Kidney (tissue), 14 donors: ENCODE data around the gene TCHP. TPM values are rescaled to one million over a fixed set of nuclear protein-coding genes. Genes with fewer than 3 reads are reported as not detected.

Experiments used
- DNase-seq, 5 donors: peaks; one replicate each; pipeline ENCODE4 v3.0.0-alpha.2; 2013 to 2020
- FAIRE-seq: peaks from 2 replicates; lab custom pipeline; 2012; peaks lifted over from hg19 to GRCh38; lab: Jason Lieb, UNC
- H3K27ac ChIP-seq, 2 donors: one replicate each; pipeline ENCODE4 v1.7.0; 2013; ENCODE audit warnings: low read depth in 2 of 2, low read length in 2 of 2, inconsistent platforms in 1 of 2
- H3K27me3 ChIP-seq: one replicate; pipeline ENCODE4 v1.7.1; 2013; ENCODE audit warnings: low read length, inconsistent platforms; ENCODE audit not compliant: control insufficient read depth, insufficient read depth
- H3K36me3 ChIP-seq, 3 donors: one replicate each; pipeline versions ENCODE4 v1.7.0 to v1.7.1; 2013; ENCODE audit warnings: low read length in 3 of 3, control low read depth in 1 of 3, inconsistent platforms in 1 of 3; ENCODE audit not compliant: insufficient read depth in 3 of 3, control insufficient read depth in 2 of 3
- H3K4me1 ChIP-seq, 3 donors: one replicate each; pipeline versions ENCODE4 v1.7.0 to v1.7.1; 2013; ENCODE audit warnings: low read length in 3 of 3, inconsistent platforms in 1 of 3, low read depth in 1 of 3; ENCODE audit not compliant: control insufficient read depth in 2 of 3, insufficient read depth in 2 of 3
- H3K4me3 ChIP-seq, 3 donors: one replicate each; pipeline versions ENCODE4 v1.7.0 to v1.8.1; 2013; ENCODE audit warnings: low read length in 3 of 3, control low read depth in 1 of 3, inconsistent platforms in 1 of 3
- H3K9ac ChIP-seq, 3 donors: one replicate each; pipeline versions ENCODE4 v1.7.0 to v1.7.1; 2013; ENCODE audit warnings: low read length in 3 of 3, control low read depth in 1 of 3, inconsistent platforms in 1 of 3
- H3K9me3 ChIP-seq, 3 donors: one replicate each; pipeline versions ENCODE4 v1.7.0 to v1.7.1; 2013; ENCODE audit warnings: low read length in 3 of 3, control low read depth in 1 of 3, inconsistent platforms in 1 of 3; ENCODE audit not compliant: control insufficient read depth in 2 of 3, insufficient read depth in 1 of 3
- intact Hi-C: fragments of 100-400 bp; cut with DNase I; formaldehyde crosslinking; loops from one replicate; pipeline ENCODE4 v1.11.1; 2022
- polyA plus RNA-seq: library from polyadenylated mRNA; stranded (reverse); fragments of 350-450 nt; fragmentation: Illumina TruSeq; extraction: RNeasy Lipid Tissue Mini Kit (QIAGEN cat#74804); gene quantifications from one replicate; pipeline ENCODE4 v1.2.3, GENCODE V29; 2014; ENCODE audit warnings: low read depth, low replicate concordance; ENCODE audit not compliant: insufficient read depth
- total RNA-seq: library from RNA; stranded (reverse); fragmentation: NEBNext Ultra II Directional; extraction: Animal tissue kit (Norgen Biotek cat#: 25700); gene quantifications from one replicate; pipeline ENCODE4 v1.2.1, GENCODE V29; 2021
- TF ChIP-seq, protein P1 (sequence below): IDR thresholded peaks from 3 replicates; pipeline ENCODE4 v1.5.1; 2012; ENCODE audit warnings: mild to moderate bottlenecking, moderate library complexity, borderline replicate concordance; ENCODE audit not compliant: insufficient read depth; ENCODE audit errors: extremely low read depth
- donor health status: control.
- donor health status: control.
- donor health status: control.
- donor health status: control.
- donor health status: control.
- donor health status: DM: yes; HTN: yes; CAD: no.
- donor health status: Normal renal cell carcinoma (clear cell type).

Gene TCHP
- total and polyA plus RNA-seq, 2 donors from 2014 or later = 6.0 to 16.2 TPM

DNA sequence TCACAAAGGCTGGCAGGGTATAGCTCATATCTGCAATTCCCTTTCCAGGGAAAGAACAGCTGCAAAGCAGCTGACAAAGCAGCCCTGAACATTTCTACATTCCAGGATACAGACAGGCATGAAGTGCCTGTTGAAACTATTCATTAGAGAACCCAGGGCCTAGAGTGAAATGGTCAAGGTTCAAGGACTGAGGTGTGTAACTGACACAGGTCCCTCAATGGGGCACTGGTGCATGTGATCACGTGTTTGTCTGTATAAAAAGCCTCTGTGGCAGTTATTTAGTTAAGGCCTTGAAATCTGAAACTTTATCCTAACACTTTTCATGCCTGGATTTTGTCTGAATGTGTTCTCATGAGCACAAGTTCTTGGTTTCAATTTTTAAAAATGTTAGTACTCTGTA lies 49.0 kb downstream of the TCHP start:
- DNase-seq (peak in 4 of 5 donors; percentile 64 to 91 (median 80)), FAIRE-seq (peak; percentile 52)
- Histone ChIP-seq H3K36me3 (peaks cover 8 to 14% (median 11%) of the 10 kb centered on the region in 3 donors), H3K4me3 (no peak overlapping the region), H3K9ac (no peak overlapping the region), H3K9me3 (no peaks in the 10 kb centered on the region), H3K27ac (peak overlapping the region; percentile 30 to 57), H3K27me3 (no peaks in the 10 kb centered on the region), H3K4me1 (peaks cover 4 to 37% (median 36%) of the 10 kb centered on the region in 3 donors)
- TF ChIP-seq, protein P1, sequence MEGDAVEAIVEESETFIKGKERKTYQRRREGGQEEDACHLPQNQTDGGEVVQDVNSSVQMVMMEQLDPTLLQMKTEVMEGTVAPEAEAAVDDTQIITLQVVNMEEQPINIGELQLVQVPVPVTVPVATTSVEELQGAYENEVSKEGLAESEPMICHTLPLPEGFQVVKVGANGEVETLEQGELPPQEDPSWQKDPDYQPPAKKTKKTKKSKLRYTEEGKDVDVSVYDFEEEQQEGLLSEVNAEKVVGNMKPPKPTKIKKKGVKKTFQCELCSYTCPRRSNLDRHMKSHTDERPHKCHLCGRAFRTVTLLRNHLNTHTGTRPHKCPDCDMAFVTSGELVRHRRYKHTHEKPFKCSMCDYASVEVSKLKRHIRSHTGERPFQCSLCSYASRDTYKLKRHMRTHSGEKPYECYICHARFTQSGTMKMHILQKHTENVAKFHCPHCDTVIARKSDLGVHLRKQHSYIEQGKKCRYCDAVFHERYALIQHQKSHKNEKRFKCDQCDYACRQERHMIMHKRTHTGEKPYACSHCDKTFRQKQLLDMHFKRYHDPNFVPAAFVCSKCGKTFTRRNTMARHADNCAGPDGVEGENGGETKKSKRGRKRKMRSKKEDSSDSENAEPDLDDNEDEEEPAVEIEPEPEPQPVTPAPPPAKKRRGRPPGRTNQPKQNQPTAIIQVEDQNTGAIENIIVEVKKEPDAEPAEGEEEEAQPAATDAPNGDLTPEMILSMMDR = no peak
- intact Hi-C loops = no loop called here

DNA sequence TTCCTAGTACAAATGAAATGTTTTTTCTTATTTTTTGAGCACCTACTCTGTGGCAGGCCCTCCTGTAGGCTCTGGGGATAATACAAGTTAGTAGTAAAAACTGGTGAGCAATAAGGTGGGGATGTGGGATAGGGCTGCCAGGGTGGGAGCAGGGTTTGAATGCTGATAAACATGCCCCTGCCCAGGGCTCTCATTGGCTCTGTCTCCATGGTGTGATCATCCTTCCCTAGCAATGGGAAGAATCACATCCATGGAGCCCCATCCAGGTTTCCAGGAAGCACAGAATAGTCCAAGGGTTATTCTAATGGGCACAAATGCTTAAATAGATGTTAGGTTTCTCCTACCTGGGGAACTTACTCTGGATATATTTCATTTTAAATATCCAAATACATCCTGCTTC lies 50.6 kb downstream of the TCHP start:
- FAIRE-seq = no peak
- Histone ChIP-seq H3K36me3 (peaks cover 8 to 14% (median 11%) of the 10 kb centered on the region in 3 donors), H3K4me3 (no peak overlapping the region), H3K27me3 (no peaks in the 10 kb centered on the region), H3K9me3 (no peaks in the 10 kb centered on the region), H3K27ac (peak overlapping the region; percentile 7 to 91), H3K9ac (peak overlapping the region in 1 of 3 donors; percentile 21), H3K4me1 (peaks cover 4 to 37% (median 32%) of the 10 kb centered on the region in 3 donors)
- TF ChIP-seq, protein P1 = no peak
- intact Hi-C loops = no loop called here
- DNase-seq = no peak

DNA sequence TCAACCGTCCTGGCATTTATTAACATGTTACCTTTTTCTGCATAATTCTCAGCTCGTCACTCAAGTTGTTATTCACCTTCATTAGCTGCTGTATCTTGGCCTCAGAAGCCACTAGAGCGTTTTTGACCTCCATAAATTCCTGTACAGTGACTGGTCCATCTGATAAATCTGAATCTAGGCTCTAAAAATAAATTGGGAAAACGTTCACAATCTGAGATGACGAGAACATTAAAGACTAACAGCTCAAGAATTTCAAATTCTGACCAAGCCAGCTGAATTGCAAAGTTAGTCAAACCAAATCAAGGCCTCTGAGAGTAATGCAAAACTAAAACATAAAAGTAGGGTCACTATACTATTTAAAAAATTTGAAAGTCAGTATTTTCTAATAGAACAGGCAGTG lies 51.1 kb downstream of the TCHP start:
- DNase-seq (no peak), FAIRE-seq (peak; percentile 38)
- Histone ChIP-seq H3K27ac (peak overlapping the region; percentile 7 to 91), H3K36me3 (peaks cover 8 to 14% (median 12%) of the 10 kb centered on the region in 3 donors), H3K9ac (peak overlapping the region in 1 of 3 donors; percentile 21), H3K9me3 (no peaks in the 10 kb centered on the region), H3K4me3 (no peak overlapping the region), H3K4me1 (peaks cover 4 to 37% (median 32%) of the 10 kb centered on the region in 3 donors), H3K27me3 (no peaks in the 10 kb centered on the region)
- TF ChIP-seq, protein P1 = no peak
- intact Hi-C loops = no loop called here

DNA sequence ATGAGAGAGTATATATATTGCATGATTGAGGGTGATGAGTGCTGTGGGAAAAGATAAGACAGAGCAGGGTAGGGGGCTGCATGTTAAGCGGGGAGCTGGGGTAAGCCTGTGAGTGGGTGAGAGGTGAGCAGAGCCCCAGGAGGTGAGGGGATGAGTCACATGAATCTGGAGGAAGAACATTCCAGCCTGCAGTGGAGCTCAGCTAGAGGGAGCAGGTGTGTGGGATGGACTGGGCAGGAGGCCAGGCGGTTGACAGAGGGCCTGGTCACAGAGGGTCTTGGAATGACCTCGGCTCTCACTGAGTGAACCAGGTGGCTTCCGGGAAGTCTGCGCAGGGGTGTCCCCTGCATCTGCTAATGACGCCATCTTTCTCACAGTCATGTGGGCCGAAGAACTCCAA lies 51.7 kb downstream of the TCHP start:
- no peak overlapping the region for H3K9ac ChIP-seq
- peak in 1 of 5 donors; percentile 87 for DNase-seq
- no peak for FAIRE-seq
- TF ChIP-seq, protein P1 = no peak
- peaks cover 4 to 37% (median 29%) of the 10 kb centered on the region in 3 donors for H3K4me1 ChIP-seq
- no peak overlapping the region for H3K4me3 ChIP-seq
- H3K9me3 ChIP-seq = no peaks in the 10 kb centered on the region
- H3K36me3 ChIP-seq = peaks cover 8 to 15% (median 14%) of the 10 kb centered on the region in 3 donors
- H3K27ac ChIP-seq = peak overlapping the region; percentile 49 to 91
- no peaks in the 10 kb centered on the region for H3K27me3 ChIP-seq
- intact Hi-C loops = no loop called here
